ENCODE results near the gene BTBD6.

GRCh38 chr14:105223260-105223659, 25.1 kb upstream of the BTBD6 start:
- TF ChIP-seq, protein P1, sequence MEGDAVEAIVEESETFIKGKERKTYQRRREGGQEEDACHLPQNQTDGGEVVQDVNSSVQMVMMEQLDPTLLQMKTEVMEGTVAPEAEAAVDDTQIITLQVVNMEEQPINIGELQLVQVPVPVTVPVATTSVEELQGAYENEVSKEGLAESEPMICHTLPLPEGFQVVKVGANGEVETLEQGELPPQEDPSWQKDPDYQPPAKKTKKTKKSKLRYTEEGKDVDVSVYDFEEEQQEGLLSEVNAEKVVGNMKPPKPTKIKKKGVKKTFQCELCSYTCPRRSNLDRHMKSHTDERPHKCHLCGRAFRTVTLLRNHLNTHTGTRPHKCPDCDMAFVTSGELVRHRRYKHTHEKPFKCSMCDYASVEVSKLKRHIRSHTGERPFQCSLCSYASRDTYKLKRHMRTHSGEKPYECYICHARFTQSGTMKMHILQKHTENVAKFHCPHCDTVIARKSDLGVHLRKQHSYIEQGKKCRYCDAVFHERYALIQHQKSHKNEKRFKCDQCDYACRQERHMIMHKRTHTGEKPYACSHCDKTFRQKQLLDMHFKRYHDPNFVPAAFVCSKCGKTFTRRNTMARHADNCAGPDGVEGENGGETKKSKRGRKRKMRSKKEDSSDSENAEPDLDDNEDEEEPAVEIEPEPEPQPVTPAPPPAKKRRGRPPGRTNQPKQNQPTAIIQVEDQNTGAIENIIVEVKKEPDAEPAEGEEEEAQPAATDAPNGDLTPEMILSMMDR (IDR thresholded peaks at IDR 0.05), result no peak
- no peak for TF ChIP-seq ZFX (IDR thresholded peaks at IDR 0.05; ENCODE audit: borderline replicate concordance)
